Fibroblast of lung (primary cell): ENCODE measurements around the gene HID1.

Experiments used
- EZH2 ChIP-seq: IDR thresholded peaks from 2 replicates; pipeline ENCODE4 v1.5.1; 2012; ENCODE audit warnings: low read length, control low read depth, mild to moderate bottlenecking; ENCODE audit errors: missing control alignments
- TF ChIP-seq, protein P1 (sequence below), 2 donors: IDR thresholded peaks in 1 of 2; conservative IDR thresholded peaks in 1 of 2; 1 replicate in 1 of 2; 2 replicates in 1 of 2; pipeline ENCODE4 v1.5.1; 2011 to 2012; ENCODE audit warnings: low read length in 2 of 2, control low read depth in 1 of 2, inconsistent platforms in 1 of 2, low read depth in 1 of 2, mild to moderate bottlenecking in 1 of 2

DNA sequence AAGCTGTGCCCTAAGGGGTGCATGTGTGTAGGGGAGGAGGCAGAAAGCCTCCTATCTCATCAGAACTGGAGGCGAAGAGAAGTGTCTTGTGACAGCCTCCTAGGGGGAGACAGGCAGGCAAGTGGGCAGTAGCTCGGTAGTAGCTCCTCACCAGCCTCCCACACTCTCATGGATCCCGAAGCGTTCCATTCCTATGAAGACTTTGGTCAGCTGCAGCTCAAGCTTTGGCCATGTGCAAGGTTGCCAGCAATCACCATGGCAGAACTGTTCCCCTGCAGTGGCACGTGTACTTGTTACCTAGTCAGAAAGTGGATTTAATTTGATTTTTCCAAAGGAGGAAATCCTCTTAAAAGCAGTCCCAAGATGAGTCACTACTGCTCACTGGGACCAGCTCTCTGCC is 46.6 kb upstream of the HID1 start:
- TF ChIP-seq, protein P1, sequence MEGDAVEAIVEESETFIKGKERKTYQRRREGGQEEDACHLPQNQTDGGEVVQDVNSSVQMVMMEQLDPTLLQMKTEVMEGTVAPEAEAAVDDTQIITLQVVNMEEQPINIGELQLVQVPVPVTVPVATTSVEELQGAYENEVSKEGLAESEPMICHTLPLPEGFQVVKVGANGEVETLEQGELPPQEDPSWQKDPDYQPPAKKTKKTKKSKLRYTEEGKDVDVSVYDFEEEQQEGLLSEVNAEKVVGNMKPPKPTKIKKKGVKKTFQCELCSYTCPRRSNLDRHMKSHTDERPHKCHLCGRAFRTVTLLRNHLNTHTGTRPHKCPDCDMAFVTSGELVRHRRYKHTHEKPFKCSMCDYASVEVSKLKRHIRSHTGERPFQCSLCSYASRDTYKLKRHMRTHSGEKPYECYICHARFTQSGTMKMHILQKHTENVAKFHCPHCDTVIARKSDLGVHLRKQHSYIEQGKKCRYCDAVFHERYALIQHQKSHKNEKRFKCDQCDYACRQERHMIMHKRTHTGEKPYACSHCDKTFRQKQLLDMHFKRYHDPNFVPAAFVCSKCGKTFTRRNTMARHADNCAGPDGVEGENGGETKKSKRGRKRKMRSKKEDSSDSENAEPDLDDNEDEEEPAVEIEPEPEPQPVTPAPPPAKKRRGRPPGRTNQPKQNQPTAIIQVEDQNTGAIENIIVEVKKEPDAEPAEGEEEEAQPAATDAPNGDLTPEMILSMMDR (conservative IDR thresholded peaks at IDR 0.05 in 1 of 2, IDR thresholded peaks at IDR 0.05 in 1 of 2; ENCODE audit: low read depth in 1 of 2, low read length in 2 of 2): no peak
- TF ChIP-seq EZH2: no peak
